Liver (tissue), 3 donors: ENCODE data around the gene LIMCH1.

Experiments
- ATF3 ChIP-seq: IDR thresholded peaks from 2 replicates; pipeline ENCODE4 v1.6.1; 2016; ENCODE audit warnings: antibody characterized with exemption
- CTCF ChIP-seq: fragments of 150-350 bp; IDR thresholded peaks from 2 replicates; pipeline ENCODE4 v1.5.1; 2017; ENCODE audit warnings: improper control_type of control experiment, low read depth, low read length; ENCODE audit not compliant: missing input control
- NR2F2 ChIP-seq: IDR thresholded peaks from 2 replicates; pipeline ENCODE4 v1.6.1; 2016; ENCODE audit warnings: antibody characterized with exemption
- donor health status: healthy.
- donor health status: healthy.

GRCh38 chr4:41575665-41576064, 37.7 kb downstream of the LIMCH1 start:
- TF ChIP-seq NR2F2 (no peak), CTCF (no peak), ATF3 (no peak)
